ENCODE measurements around the gene IRF1.
A peak's percentile ranks its signal among the peaks of the same experiment; 100 is the strongest.

Gene IRF1

GRCh38 chr5:132490484-132491367 is at the start of gene IRF1:
Gene IRF1 (minus strand): TSS chr5:132490773. CDS start chr5:132489478, 1,295 bp downstream.
- peak; percentile 96 for DNase-seq (ENCODE audit: insufficient read length, low spot score)
- FAIRE-seq = no peak
- no peak for TF ChIP-seq CTCF (IDR thresholded peaks at IDR 0.05; ENCODE audit: insufficient read depth, missing control alignments)

GRCh38 chr5:132540149-132540548 is 49.6 kb upstream of the IRF1 start:
- TF ChIP-seq CTCF (IDR thresholded peaks at IDR 0.05; ENCODE audit: insufficient read depth, missing control alignments) = no peak
- FAIRE-seq (no peak), DNase-seq (ENCODE audit: insufficient read length, low spot score) (no peak)

- TF ChIP-seq CTCF (IDR thresholded peaks at IDR 0.05; ENCODE audit: insufficient read depth, missing control alignments) = no peak
- FAIRE-seq (no peak), DNase-seq (ENCODE audit: insufficient read length, low spot score) (no peak)
Measured at GRCh38 chr5:132539716-132540115, 49.1 kb upstream of the IRF1 start.

GRCh38 chr5:132530946-132531345 is 40.4 kb upstream of the IRF1 start:
- no peak for DNase-seq (ENCODE audit: insufficient read length, low spot score)
- no peak for TF ChIP-seq CTCF (IDR thresholded peaks at IDR 0.05; ENCODE audit: insufficient read depth, missing control alignments)
- no peak for FAIRE-seq

- TF ChIP-seq CTCF (IDR thresholded peaks at IDR 0.05; ENCODE audit: insufficient read depth, missing control alignments) = no peak
- DNase-seq (ENCODE audit: insufficient read length, low spot score) (no peak), FAIRE-seq (no peak)
Measured at GRCh38 chr5:132528866-132529634, 38.5 kb upstream of the IRF1 start.

- FAIRE-seq (no peak), DNase-seq (ENCODE audit: insufficient read length, low spot score) (no peak)
- no peak for TF ChIP-seq CTCF (IDR thresholded peaks at IDR 0.05; ENCODE audit: insufficient read depth, missing control alignments)
Measured at GRCh38 chr5:132528021-132528420, 37.4 kb upstream of the IRF1 start.

All from D721Med (cell line).